Right atrium auricular region (tissue), 2 donors: ENCODE data around the gene SEBOX. TPM values are rescaled to one million over a fixed set of nuclear protein-coding genes. Genes with fewer than 3 reads are reported as not detected.
A peak's percentile ranks its signal among the peaks of the same experiment; 100 is the strongest.

ENCODE experiments used
- DNase-seq: peaks from one replicate; pipeline ENCODE4 v3.0.0-alpha.2; 2019; ENCODE audit warnings: low spot score
- H3K27ac ChIP-seq, 2 donors: fragments of 200-600 bp; sonication (generic); 1 replicate in 1 of 2; 2 replicates in 1 of 2; pipeline ENCODE4 v1.5.1; 2016 to 2019
- H3K27me3 ChIP-seq, 2 donors: fragments of 200-600 bp; sonication (generic); one replicate each; pipeline versions ENCODE4 v1.5.1 to v1.6.0; 2017 to 2019
- H3K36me3 ChIP-seq: fragments of 200-600 bp; sonication (generic); one replicate; pipeline ENCODE4 v1.5.1; 2016
- H3K4me1 ChIP-seq, 2 donors: fragments of 200-600 bp; sonication (generic); one replicate each; pipeline versions ENCODE4 v1.5.1 to v1.6.0; 2017 to 2019
- H3K4me3 ChIP-seq, 2 donors: fragments of 200-600 bp; sonication (generic); 1 replicate in 1 of 2; 2 replicates in 1 of 2; pipeline ENCODE4 v1.5.1; 2017 to 2019; ENCODE audit warnings: mild to moderate bottlenecking in 1 of 2, moderate library complexity in 1 of 2
- H3K9me3 ChIP-seq, 2 donors: fragments of 200-600 bp; sonication (generic); one replicate each; pipeline ENCODE4 v1.5.1; 2019
- CTCF ChIP-seq, 2 donors: fragments of 200-600 bp; sonication (generic); IDR thresholded peaks; one replicate each; pipeline ENCODE4 v1.5.1; 2019; ENCODE audit warnings: antibody characterized with exemption in 2 of 2
- total RNA-seq, 2 donors: library from RNA; depleted of rRNA; stranded (reverse); fragments of >200 nt; gene quantifications; one replicate each; pipeline ENCODE4 v1.1.0, GENCODE V29; 2016

Gene SEBOX
- total RNA-seq, 2 donors from 2014 or later: not detected

GRCh38 chr17:28379814-28380801 lies 15.1 kb upstream of the SEBOX start:
- H3K27ac ChIP-seq: no peak overlapping the region
- no peaks in the 10 kb centered on the region for H3K9me3 ChIP-seq
- no peak for DNase-seq
- H3K4me3 ChIP-seq: no peak overlapping the region
- H3K4me1 ChIP-seq: peaks cover 0 to 14% of the 10 kb centered on the region in 2 donors
- H3K27me3 ChIP-seq: no peaks in the 10 kb centered on the region
- H3K36me3 ChIP-seq: no peaks in the 10 kb centered on the region
- TF ChIP-seq CTCF (IDR thresholded peaks at IDR 0.05): no peak

GRCh38 chr17:28372945-28373274 lies 7.9 kb upstream of the SEBOX start:
- Histone ChIP-seq H3K36me3 (no peaks in the 10 kb centered on the region), H3K27me3 (no peaks in the 10 kb centered on the region), H3K4me3 (no peak overlapping the region), H3K9me3 (no peaks in the 10 kb centered on the region), H3K27ac (no peak overlapping the region), H3K4me1 (peaks cover 0 to 37% of the 10 kb centered on the region in 2 donors)
- no peak for TF ChIP-seq CTCF (IDR thresholded peaks at IDR 0.05)
- no peak for DNase-seq

GRCh38 chr17:28372203-28372944 lies 7.4 kb upstream of the SEBOX start:
- H3K4me3 ChIP-seq: peak overlapping the region; percentile 49 to 65
- peak overlapping the region; percentile 57 to 69 for H3K27ac ChIP-seq
- H3K27me3 ChIP-seq: no peaks in the 10 kb centered on the region
- no peaks in the 10 kb centered on the region for H3K36me3 ChIP-seq
- TF ChIP-seq CTCF (IDR thresholded peaks at IDR 0.05): no peak
- H3K9me3 ChIP-seq: no peaks in the 10 kb centered on the region
- DNase-seq: no peak
- H3K4me1 ChIP-seq: peaks cover 0 to 37% of the 10 kb centered on the region in 2 donors

GRCh38 chr17:28371245-28372202 lies 6.5 kb upstream of the SEBOX start, which contains the start of gene SARM1:
SARM1 (plus strand) TSS chr17:28371694; CDS start chr17:28372033, 339 bp downstream.
- no peak for TF ChIP-seq CTCF (IDR thresholded peaks at IDR 0.05)
- H3K27me3 ChIP-seq: no peaks in the 10 kb centered on the region
- peak within 1 kb of the TSS; percentile 57 to 69 for H3K27ac ChIP-seq
- H3K4me3 ChIP-seq: peak within 1 kb of the TSS; percentile 49 to 65
- H3K4me1 ChIP-seq: peaks cover 0 to 37% of the 10 kb centered on the region in 2 donors
- peak; percentile 76 for DNase-seq
- no peaks in the 10 kb centered on the region for H3K36me3 ChIP-seq
- no peaks in the 10 kb centered on the region for H3K9me3 ChIP-seq

DNA sequence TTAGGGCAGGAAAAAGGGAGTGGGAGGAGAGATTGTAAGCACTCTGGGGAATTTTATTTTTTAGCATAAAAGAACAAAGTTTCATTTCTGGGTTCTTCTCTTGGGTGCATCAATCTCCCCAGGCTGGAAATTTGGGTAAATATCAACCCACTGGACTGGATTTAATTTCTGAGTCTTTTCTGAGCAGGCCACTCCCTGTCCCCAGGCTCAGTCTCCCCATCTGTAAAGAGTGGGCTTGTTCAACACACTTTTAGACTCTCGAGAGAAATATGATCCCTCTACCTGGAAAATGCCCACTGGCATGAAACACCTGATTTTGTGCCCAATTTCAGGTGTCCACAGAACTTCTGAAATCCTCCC lies 5.7 kb upstream of the SEBOX start:
- Histone ChIP-seq H3K4me1 (peaks cover 0 to 37% of the 10 kb centered on the region in 2 donors), H3K27me3 (no peaks in the 10 kb centered on the region), H3K9me3 (no peaks in the 10 kb centered on the region), H3K4me3 (no peak overlapping the region), H3K36me3 (no peaks in the 10 kb centered on the region), H3K27ac (peak overlapping the region; percentile 57 to 69)
- DNase-seq: no peak
- no peak for TF ChIP-seq CTCF (IDR thresholded peaks at IDR 0.05)
